ENCODE results near the gene TNNC1.

Gene TNNC1

GRCh38 chr3:52432225-52432624 lies 21.6 kb downstream of the TNNC1 start:
- DNase-seq (ENCODE audit: low read depth) = no peak

- no peak for DNase-seq (ENCODE audit: low read depth)
Observed at GRCh38 chr3:52431459-52432223, 22.2 kb downstream of the TNNC1 start.

- no peak for DNase-seq (ENCODE audit: low read depth)
Observed at GRCh38 chr3:52430416-52430810, 23.4 kb downstream of the TNNC1 start.

- no peak for DNase-seq (ENCODE audit: low read depth)
Observed at GRCh38 chr3:52429779-52430415, 23.9 kb downstream of the TNNC1 start.

GRCh38 chr3:52429031-52429430 lies 24.8 kb downstream of the TNNC1 start:
- no peak for DNase-seq (ENCODE audit: low read depth)

GRCh38 chr3:52428151-52429005 lies 25.5 kb downstream of the TNNC1 start:
- peak; percentile 14 for DNase-seq (ENCODE audit: low read depth)

- no peak for DNase-seq (ENCODE audit: low read depth)
Observed at GRCh38 chr3:52423173-52423572, 30.7 kb downstream of the TNNC1 start.

- no peak for DNase-seq (ENCODE audit: low read depth)
Observed at GRCh38 chr3:52422669-52423068, 31.2 kb downstream of the TNNC1 start.

GRCh38 chr3:52420388-52420787 lies 33.5 kb downstream of the TNNC1 start:
- no peak for DNase-seq (ENCODE audit: low read depth)

GRCh38 chr3:52415800-52416199 lies 38.0 kb downstream of the TNNC1 start:
- DNase-seq (ENCODE audit: low read depth) = no peak

- DNase-seq (ENCODE audit: low read depth) = no peak
Observed at GRCh38 chr3:52408466-52408865, 45.4 kb downstream of the TNNC1 start.

GRCh38 chr3:52407779-52408178 lies 46.1 kb downstream of the TNNC1 start:
- DNase-seq (ENCODE audit: low read depth) = no peak

GRCh38 chr3:52406791-52407510 lies 46.9 kb downstream of the TNNC1 start:
- no peak for DNase-seq (ENCODE audit: low read depth)

GRCh38 chr3:52406231-52406661 lies 47.6 kb downstream of the TNNC1 start:
- no peak for DNase-seq (ENCODE audit: low read depth)

- DNase-seq (ENCODE audit: low read depth) = no peak
Observed at GRCh38 chr3:52405601-52406110, 48.2 kb downstream of the TNNC1 start.

GRCh38 chr3:52405066-52405465 lies 48.8 kb downstream of the TNNC1 start:
- no peak for DNase-seq (ENCODE audit: low read depth)

GRCh38 chr3:52404391-52404790 lies 49.5 kb downstream of the TNNC1 start:
- DNase-seq (ENCODE audit: low read depth) = no peak

GRCh38 chr3:52403955-52404354 lies 49.9 kb downstream of the TNNC1 start:
- no peak for DNase-seq (ENCODE audit: low read depth)

GRCh38 chr3:52403271-52403841 lies 50.5 kb downstream of the TNNC1 start:
- no peak for DNase-seq (ENCODE audit: low read depth)

- DNase-seq (ENCODE audit: low read depth) = no peak
Observed at GRCh38 chr3:52402706-52403270, 51.1 kb downstream of the TNNC1 start.

- no peak for DNase-seq (ENCODE audit: low read depth)
Observed at GRCh38 chr3:52402101-52402521, 51.7 kb downstream of the TNNC1 start.

Measured in stimulated activated CD4-positive, alpha-beta T cell treated with anti-CD3 and anti-CD28 coated beads, Interleukin-2, amount 100 ng/mL, for 4 hours (primary cell).